ENCODE results near the gene HOXB4. TPM values are rescaled to one million over a fixed set of nuclear protein-coding genes. Genes with fewer than 3 reads are reported as not detected.

Gene HOXB4
- total RNA-seq, 1 experiment from 2014 or later = 9.7 TPM

DNA sequence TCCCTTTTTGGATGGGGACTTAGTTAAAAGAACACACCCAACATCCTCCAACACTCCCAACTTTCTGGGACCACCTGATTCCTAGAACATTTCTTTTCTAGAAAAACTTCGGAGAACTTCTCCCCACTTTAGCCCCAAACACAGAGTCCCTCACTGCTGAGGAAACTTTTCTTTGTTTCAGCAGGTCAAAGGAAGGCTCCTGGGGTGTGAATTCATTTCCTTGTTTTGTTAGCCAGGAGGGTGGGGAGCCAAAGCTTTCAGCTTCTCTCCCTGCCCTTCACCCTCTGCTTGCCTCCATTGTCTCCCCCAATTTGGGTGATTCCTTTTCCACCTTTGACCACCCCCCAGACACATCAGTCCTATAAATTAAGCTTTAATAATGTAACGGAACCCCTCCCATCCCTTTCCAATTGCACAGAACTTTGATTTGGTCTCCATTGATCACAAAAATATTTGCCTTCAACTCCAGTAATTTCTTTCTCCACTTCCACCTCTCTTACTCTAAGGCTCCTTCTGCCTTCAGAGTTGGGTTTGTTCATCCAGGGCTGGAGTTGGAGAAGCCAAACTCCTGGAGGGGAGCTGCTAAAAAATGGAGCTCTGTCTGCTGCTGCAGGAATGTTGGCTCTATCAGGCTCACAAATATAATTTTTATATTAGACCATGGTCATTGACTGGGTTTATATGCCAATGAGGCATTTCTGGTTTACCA lies 10.3 kb downstream of the HOXB4 start:
- Histone ChIP-seq H3K4me3 (ENCODE audit: low read depth, low read length, poor library complexity, severe bottlenecking) (peak overlapping the region; percentile 48), H3K27me3 (replicated peaks; ENCODE audit: insufficient read depth, low read depth, low read length, poor library complexity) (no peaks in the 10 kb centered on the region), H3K4me1 (ENCODE audit: insufficient read depth, low read length, poor library complexity, severe bottlenecking) (peaks cover 68% of the 10 kb centered on the region), H3K27ac (ENCODE audit: low read depth, low read length, poor library complexity, severe bottlenecking) (no peak overlapping the region), H3K36me3 (ENCODE audit: insufficient read depth, low read length, poor library complexity, severe bottlenecking) (no peaks in the 10 kb centered on the region), H3K9me3 (ENCODE audit: low read depth, low read length, poor library complexity, severe bottlenecking) (no peaks in the 10 kb centered on the region)
- ChIA-PET CTCF (interaction anchor here (0.6 kb wide), 1 partner anchor 216 kb away, joined by 3 read pairs; no protein-coding TSS in a partner anchor), POLR2A (ENCODE audit: low non-redundant PET) (interaction anchor here (0.7 kb wide), 1 partner anchor 71 kb away, joined by 6 read pairs; no protein-coding TSS in a partner anchor)
- DNase-seq (ENCODE audit: low spot score) = no peak
- no TSS peak for BruUV-seq (replicated peaks)
- intact Hi-C loops (cut with micrococcal nuclease; ENCODE audit: unreplicated experiment) = no loop called here
- TF ChIP-seq, protein P1, sequence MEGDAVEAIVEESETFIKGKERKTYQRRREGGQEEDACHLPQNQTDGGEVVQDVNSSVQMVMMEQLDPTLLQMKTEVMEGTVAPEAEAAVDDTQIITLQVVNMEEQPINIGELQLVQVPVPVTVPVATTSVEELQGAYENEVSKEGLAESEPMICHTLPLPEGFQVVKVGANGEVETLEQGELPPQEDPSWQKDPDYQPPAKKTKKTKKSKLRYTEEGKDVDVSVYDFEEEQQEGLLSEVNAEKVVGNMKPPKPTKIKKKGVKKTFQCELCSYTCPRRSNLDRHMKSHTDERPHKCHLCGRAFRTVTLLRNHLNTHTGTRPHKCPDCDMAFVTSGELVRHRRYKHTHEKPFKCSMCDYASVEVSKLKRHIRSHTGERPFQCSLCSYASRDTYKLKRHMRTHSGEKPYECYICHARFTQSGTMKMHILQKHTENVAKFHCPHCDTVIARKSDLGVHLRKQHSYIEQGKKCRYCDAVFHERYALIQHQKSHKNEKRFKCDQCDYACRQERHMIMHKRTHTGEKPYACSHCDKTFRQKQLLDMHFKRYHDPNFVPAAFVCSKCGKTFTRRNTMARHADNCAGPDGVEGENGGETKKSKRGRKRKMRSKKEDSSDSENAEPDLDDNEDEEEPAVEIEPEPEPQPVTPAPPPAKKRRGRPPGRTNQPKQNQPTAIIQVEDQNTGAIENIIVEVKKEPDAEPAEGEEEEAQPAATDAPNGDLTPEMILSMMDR (conservative IDR thresholded peaks at IDR 0.05; ENCODE audit: low read depth, low read length) = no peak
- TF ChIP-seq EZH2 (IDR thresholded peaks at IDR 0.05; ENCODE audit: borderline replicate concordance, low read depth, low read length, poor library complexity, severe bottlenecking) = no peak

DNA sequence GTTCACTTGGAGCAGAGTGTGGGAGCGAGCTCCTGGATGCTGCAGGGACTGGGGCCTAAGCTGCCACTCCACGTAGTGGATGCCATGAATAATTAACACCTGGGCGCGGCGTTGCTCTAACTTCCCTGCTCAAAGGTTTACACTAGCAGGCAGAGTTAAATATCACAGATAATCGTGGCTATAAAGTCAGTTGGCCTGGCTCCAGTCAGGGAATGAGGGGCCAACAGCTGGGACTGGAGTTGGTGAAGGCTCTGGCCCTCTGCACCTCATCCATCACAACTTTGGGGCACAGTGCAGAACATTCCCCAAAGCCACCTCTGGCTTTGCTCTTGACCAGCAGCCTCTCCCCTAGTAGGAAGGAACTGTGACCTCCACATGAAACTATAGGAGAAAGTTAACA lies 10.9 kb downstream of the HOXB4 start:
- POLR2A ChIA-PET (ENCODE audit: low non-redundant PET) = no interaction called here
- no peak overlapping the region for H3K27ac ChIP-seq (ENCODE audit: low read depth, low read length, poor library complexity, severe bottlenecking)
- peaks cover 74% of the 10 kb centered on the region for H3K4me1 ChIP-seq (ENCODE audit: insufficient read depth, low read length, poor library complexity, severe bottlenecking)
- no peaks in the 10 kb centered on the region for H3K9me3 ChIP-seq (ENCODE audit: low read depth, low read length, poor library complexity, severe bottlenecking)
- H3K27me3 ChIP-seq (replicated peaks; ENCODE audit: insufficient read depth, low read depth, low read length, poor library complexity) = no peaks in the 10 kb centered on the region
- H3K36me3 ChIP-seq (ENCODE audit: insufficient read depth, low read length, poor library complexity, severe bottlenecking) = no peaks in the 10 kb centered on the region
- CTCF ChIA-PET = interaction anchor here (0.6 kb wide), 1 partner anchor 216 kb away, joined by 3 read pairs; no protein-coding TSS in a partner anchor
- BruUV-seq (replicated peaks) = no TSS peak
- TF ChIP-seq, protein P1 (conservative IDR thresholded peaks at IDR 0.05; ENCODE audit: low read depth, low read length) = no peak
- no peak for TF ChIP-seq EZH2 (IDR thresholded peaks at IDR 0.05; ENCODE audit: borderline replicate concordance, low read depth, low read length, poor library complexity, severe bottlenecking)
- intact Hi-C loops (cut with micrococcal nuclease; ENCODE audit: unreplicated experiment) = no loop called here
- H3K4me3 ChIP-seq (ENCODE audit: low read depth, low read length, poor library complexity, severe bottlenecking) = no peak overlapping the region
- DNase-seq (ENCODE audit: low spot score) = no peak

DNA sequence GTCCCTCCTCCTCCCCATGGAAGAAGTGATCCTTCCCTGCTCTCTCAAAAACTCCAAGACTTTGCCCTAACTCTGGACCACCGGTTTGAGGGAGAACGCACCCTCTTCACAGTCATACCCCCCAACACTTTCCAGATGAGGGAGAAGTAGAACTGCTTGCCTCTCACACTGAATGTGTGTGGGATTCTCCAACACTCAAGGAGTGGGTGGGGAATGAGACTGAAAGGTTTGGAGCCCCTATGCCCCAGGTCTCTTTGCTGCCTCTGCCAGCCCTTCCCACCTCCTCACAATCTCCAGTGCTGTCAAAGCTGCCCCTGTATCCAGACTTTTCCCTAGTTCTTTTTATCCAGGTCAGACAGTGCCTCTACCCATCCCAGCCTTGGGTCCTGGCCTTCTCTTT lies 11.4 kb downstream of the HOXB4 start:
- POLR2A ChIA-PET (ENCODE audit: low non-redundant PET) = no interaction called here
- Histone ChIP-seq H3K4me3 (ENCODE audit: low read depth, low read length, poor library complexity, severe bottlenecking) (no peak overlapping the region), H3K4me1 (ENCODE audit: insufficient read depth, low read length, poor library complexity, severe bottlenecking) (peaks cover 78% of the 10 kb centered on the region), H3K9me3 (ENCODE audit: low read depth, low read length, poor library complexity, severe bottlenecking) (no peaks in the 10 kb centered on the region), H3K27ac (ENCODE audit: low read depth, low read length, poor library complexity, severe bottlenecking) (no peak overlapping the region), H3K36me3 (ENCODE audit: insufficient read depth, low read length, poor library complexity, severe bottlenecking) (no peaks in the 10 kb centered on the region), H3K27me3 (replicated peaks; ENCODE audit: insufficient read depth, low read depth, low read length, poor library complexity) (no peaks in the 10 kb centered on the region)
- TF ChIP-seq, protein P1 (conservative IDR thresholded peaks at IDR 0.05; ENCODE audit: low read depth, low read length) = no peak
- no peak for TF ChIP-seq EZH2 (IDR thresholded peaks at IDR 0.05; ENCODE audit: borderline replicate concordance, low read depth, low read length, poor library complexity, severe bottlenecking)
- CTCF ChIA-PET = no interaction called here
- no TSS peak for BruUV-seq (replicated peaks)
- intact Hi-C loops (cut with micrococcal nuclease; ENCODE audit: unreplicated experiment) = no loop called here
- DNase-seq (ENCODE audit: low spot score) = no peak

All from A673 (cell line).